NCI-H345 (cell line): ENCODE results near the gene SNX7.

Experiments used
- DNase-seq: peaks from one replicate; lab custom pipeline; 2025; lab: John Stamatoyannopoulos, UW

The SNX7 gene

DNA sequence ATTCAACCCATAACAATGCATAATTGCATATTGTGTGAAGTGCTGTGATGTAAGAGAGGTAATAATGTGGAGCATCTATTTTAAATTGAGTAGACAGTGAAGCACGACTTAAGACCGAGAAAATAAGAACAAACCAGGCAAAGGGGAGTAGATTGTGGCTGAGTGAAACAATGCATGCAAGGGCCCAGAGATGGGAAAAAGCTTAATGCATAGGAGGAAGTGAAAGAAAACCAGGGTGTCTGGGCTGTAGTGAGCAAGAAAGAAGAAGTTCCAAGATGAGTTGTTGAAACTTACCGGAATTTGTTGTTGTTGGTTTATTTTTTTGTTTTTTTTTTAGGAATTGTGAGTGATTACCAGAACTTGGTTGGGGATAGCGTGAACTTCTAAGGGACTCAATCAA is 104.7 kb downstream of the SNX7 start:
- no peak for DNase-seq

DNA sequence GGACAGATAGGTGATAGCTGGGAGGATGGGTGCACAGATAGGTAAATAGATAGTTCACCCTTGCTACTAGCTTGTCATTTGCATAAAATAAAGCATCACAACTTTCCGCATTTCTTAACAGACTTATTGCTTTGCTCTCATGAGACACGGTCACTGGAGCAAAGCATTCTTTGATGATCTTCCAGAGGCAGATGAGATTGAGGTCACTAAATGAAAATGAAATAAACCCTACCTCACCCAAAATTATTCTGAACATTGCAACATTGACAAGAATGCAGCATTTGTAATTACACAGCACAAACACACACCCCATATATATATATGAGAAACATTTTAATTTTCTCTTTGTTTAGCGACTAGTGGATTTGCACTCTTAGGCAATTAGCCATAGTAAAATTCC is 107.6 kb downstream of the SNX7 start:
- no peak for DNase-seq

GRCh38 chr1:98781906-98782305 is 120.4 kb downstream of the SNX7 start:
- no peak for DNase-seq

DNA sequence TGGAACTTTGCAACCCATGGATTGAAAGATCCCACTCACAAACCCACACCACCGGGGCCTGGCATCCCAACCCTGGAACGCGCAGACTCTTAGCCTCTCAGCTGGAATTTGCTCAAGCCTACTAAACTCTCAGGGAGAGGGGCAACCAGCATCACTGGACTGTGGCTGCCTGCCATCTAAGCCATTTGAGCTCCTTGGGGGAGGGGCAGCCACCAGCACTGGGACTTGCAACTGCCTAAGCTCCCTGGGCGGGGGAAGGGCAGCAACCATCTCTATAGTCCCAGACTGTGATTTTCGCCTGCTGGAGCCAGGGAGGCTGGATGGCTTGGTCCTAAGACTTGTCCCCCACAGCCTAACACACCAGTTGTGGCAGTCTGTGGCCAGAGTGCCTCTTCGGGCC is 122.3 kb downstream of the SNX7 start:
- no peak for DNase-seq

GRCh38 chr1:98791498-98791897 is 130.0 kb downstream of the SNX7 start:
- DNase-seq: no peak

DNA sequence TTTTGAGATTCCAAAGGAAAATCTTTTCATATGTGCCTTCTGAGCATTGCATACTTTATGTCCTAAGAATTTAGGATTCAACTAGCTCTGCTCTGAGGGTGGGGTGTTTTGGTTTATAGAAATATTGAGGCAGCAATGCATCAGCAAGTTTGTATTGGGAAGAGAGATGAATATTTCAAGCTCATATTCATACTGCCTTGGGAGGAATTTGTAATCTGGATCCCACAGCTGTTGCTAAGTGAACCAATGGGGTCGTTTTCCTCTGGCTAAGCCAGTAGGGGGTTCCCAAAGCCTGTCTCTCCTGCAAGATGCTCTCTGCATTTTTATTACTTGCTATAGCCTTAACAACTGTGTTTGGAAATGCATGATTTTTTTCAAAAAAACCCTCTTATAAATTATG is 130.6 kb downstream of the SNX7 start:
- DNase-seq: no peak

- DNase-seq: no peak
Measured at GRCh38 chr1:98793136-98793535, 131.6 kb downstream of the SNX7 start.

GRCh38 chr1:98794196-98794886 is 132.8 kb downstream of the SNX7 start:
- DNase-seq: peak; percentile 37

GRCh38 chr1:98796049-98796448 is 134.5 kb downstream of the SNX7 start:
- no peak for DNase-seq

DNA sequence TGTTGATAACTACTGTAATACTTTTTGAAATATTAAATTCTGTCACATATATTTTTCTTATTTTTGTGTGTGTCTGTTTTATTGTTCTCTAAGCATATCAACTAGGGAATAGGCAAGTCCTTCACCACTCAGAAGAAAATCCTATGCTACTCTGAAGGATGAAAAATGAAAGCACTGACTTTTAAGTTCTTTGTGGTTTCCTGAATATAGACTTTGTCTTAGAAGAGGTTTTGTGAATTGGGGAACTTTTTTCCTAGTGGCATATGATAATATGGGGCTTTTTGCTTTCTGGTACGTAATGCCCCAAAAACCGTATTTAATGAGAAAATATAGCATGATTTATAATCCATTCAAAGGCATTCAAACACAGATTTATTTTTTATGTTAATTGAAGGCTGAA is 136.0 kb downstream of the SNX7 start:
- DNase-seq: no peak
